Tibial nerve (tissue), 4 donors: ENCODE data around the gene AP2A2. TPM values are rescaled to one million over a fixed set of nuclear protein-coding genes. Genes with fewer than 3 reads are reported as not detected.
"Not testable (repeated sequence)": the region's sequence is repeated elsewhere in the genome, so short reads cannot be mapped to it uniquely, and the experiment has no call there.

Experiments
- DNase-seq, 2 donors: peaks; one replicate each; pipeline ENCODE4 v3.0.0-alpha.2; 2019; ENCODE audit warnings: low spot score in 2 of 2
- H3K27ac ChIP-seq, 4 donors: fragments of 200-600 bp; sonication (generic) in 3 of 4; one replicate each; pipeline ENCODE4 v1.5.1; 2017 to 2019; ENCODE audit warnings: mild to moderate bottlenecking in 1 of 4
- H3K27me3 ChIP-seq, 2 donors: fragments of 200-600 bp; sonication (generic) in 1 of 2; one replicate each; pipeline versions ENCODE4 v1.5.1 to v1.6.0; 2017 to 2019
- H3K36me3 ChIP-seq, 3 donors: fragments of 200-600 bp; sonication (generic); one replicate each; pipeline ENCODE4 v1.5.1; 2018 to 2019
- H3K4me1 ChIP-seq, 4 donors: fragments of 200-600 bp; sonication (generic) in 3 of 4; one replicate each; pipeline ENCODE4 v1.5.1; 2017 to 2019
- H3K4me3 ChIP-seq, 4 donors: fragments of 200-600 bp; sonication (generic) in 3 of 4; one replicate each; pipeline ENCODE4 v1.5.1; 2017 to 2019; ENCODE audit warnings: mild to moderate bottlenecking in 1 of 4, moderate library complexity in 1 of 4
- H3K9me3 ChIP-seq, 4 donors: fragments of 200-600 bp; sonication (generic) in 3 of 4; one replicate each; pipeline ENCODE4 v1.5.1; 2017 to 2019
- CTCF ChIP-seq, 5 experiments: fragments of 200-600 bp in 3 of 5; fragments of 450-650 bp in 2 of 5; sonication (generic) in 3 of 5; IDR thresholded peaks; one replicate each; pipeline ENCODE4 v1.5.1; 2016 to 2019; ENCODE audit warnings: antibody characterized with exemption in 5 of 5, mild to moderate bottlenecking in 3 of 5, moderate library complexity in 2 of 5
- EP300 ChIP-seq, 2 donors: sonication (generic); formaldehyde crosslinking; IDR thresholded peaks; one replicate each; pipeline ENCODE4 v1.6.1; 2017; ENCODE audit warnings: antibody characterized with exemption in 2 of 2, mild to moderate bottlenecking in 1 of 2
- POLR2A ChIP-seq, 2 donors: fragments of 450-650 bp; IDR thresholded peaks; one replicate each; pipeline ENCODE4 v1.6.1; 2017; ENCODE audit warnings: antibody characterized with exemption in 2 of 2, mild to moderate bottlenecking in 2 of 2, moderate library complexity in 2 of 2
- WGBS, 2 donors: methylation state at CpG; one replicate each; pipeline ENCODE4 v1.1.5; 2018; 5-methylcytosine and 5-hydroxymethylcytosine counted together
- total RNA-seq, 4 donors: library from RNA; depleted of rRNA; stranded (reverse); fragments of >200 nt; gene quantifications; one replicate each; pipeline ENCODE4 v1.1.0, GENCODE V29; 2016

AP2A2 gene
- total RNA-seq, 4 donors from 2014 or later: 70.8 to 136 (median 90.3) TPM

GRCh38 chr11:1012740-1013630 is 87.3 kb downstream of the AP2A2 start:
- H3K9me3 ChIP-seq: no peaks in the 10 kb centered on the region
- H3K27ac ChIP-seq: no peak overlapping the region
- 81 to 82% methylated on average over 12 to 28 of the region's 28 CpGs for WGBS, 2 donors
- no peak for DNase-seq
- TF ChIP-seq POLR2A (IDR thresholded peaks at IDR 0.05) (no peak), CTCF (IDR thresholded peaks at IDR 0.05) (no peak), EP300 (IDR thresholded peaks at IDR 0.05) (no peak)
- H3K4me1 ChIP-seq: no peaks in the 10 kb centered on the region
- no peaks in the 10 kb centered on the region for H3K27me3 ChIP-seq
- peaks cover 0 to 69% (median 22%) of the 10 kb centered on the region in 3 donors for H3K36me3 ChIP-seq
- H3K4me3 ChIP-seq: no peak overlapping the region

DNA sequence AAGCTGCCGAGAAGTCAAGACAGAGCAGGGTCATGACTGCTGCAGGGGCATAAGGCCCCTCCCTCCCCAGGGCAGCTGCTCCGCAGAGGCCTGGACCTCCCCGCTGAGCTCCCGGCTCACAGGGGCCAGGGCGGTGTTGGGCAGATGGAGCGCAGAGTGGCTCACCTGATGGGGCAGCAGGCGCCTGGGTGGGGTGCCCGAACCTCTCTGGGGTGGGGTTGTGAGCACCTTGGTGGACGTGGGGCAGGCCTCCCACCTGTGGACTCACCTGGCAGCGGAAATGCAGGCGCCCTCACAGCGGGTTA is 87.9 kb downstream of the AP2A2 start:
- no peak for TF ChIP-seq POLR2A (IDR thresholded peaks at IDR 0.05)
- TF ChIP-seq EP300 (IDR thresholded peaks at IDR 0.05): no peak
- TF ChIP-seq CTCF (IDR thresholded peaks at IDR 0.05): no peak
- no peak for DNase-seq
- 86 to 91% methylated on average over 11 to 12 of the region's 12 CpGs for WGBS, 2 donors
- Histone ChIP-seq H3K27me3 (no peaks in the 10 kb centered on the region), H3K9me3 (no peaks in the 10 kb centered on the region), H3K27ac (no peak overlapping the region), H3K4me3 (no peak overlapping the region), H3K36me3 (peaks cover 0 to 63% (median 22%) of the 10 kb centered on the region in 3 donors), H3K4me1 (no peaks in the 10 kb centered on the region)

DNA sequence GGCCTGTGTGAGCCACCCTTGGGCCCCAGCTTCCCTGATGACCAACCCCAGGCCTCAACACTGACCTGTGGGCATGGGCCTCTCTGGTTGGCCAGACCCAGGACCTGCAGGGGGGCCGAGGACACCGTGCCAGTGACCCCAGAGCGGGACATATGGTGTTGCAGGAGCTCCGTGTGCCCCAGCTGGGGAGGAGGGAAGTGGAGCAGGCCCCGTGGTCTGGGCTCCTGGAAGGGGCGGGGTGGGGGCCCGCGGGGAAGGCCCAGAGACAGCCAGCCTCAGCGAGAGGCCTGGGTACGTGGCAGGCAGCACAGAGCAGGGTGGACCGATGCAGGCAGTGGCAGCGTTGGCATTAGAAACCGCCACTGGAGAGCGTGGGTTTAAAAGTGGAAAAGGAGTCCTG is 88.6 kb downstream of the AP2A2 start:
- H3K9me3 ChIP-seq: no peaks in the 10 kb centered on the region
- peaks cover 0 to 62% (median 21%) of the 10 kb centered on the region in 3 donors for H3K36me3 ChIP-seq
- no peak for DNase-seq
- H3K27ac ChIP-seq: no peak overlapping the region
- H3K27me3 ChIP-seq: no peaks in the 10 kb centered on the region
- TF ChIP-seq EP300 (IDR thresholded peaks at IDR 0.05) (no peak), CTCF (IDR thresholded peaks at IDR 0.05) (no peak), POLR2A (IDR thresholded peaks at IDR 0.05) (no peak)
- H3K4me1 ChIP-seq: no peaks in the 10 kb centered on the region
- no peak overlapping the region for H3K4me3 ChIP-seq
- 88 to 91% methylated on average over 14 of the region's 14 CpGs for whole genome bisulfite sequencing, 2 donors

- TF ChIP-seq POLR2A (IDR thresholded peaks at IDR 0.05) (no peak), EP300 (IDR thresholded peaks at IDR 0.05) (no peak), CTCF (IDR thresholded peaks at IDR 0.05) (no peak)
- Histone ChIP-seq H3K4me3 (no peak overlapping the region), H3K9me3 (no peaks in the 10 kb centered on the region), H3K27me3 (no peaks in the 10 kb centered on the region), H3K27ac (no peak overlapping the region), H3K36me3 (peaks cover 0 to 58% (median 13%) of the 10 kb centered on the region in 3 donors), H3K4me1 (no peaks in the 10 kb centered on the region)
- no peak for DNase-seq
- 94 to 97% methylated on average over 7 of the region's 7 CpGs for WGBS, 2 donors
Measured at GRCh38 chr11:1015064-1015463, 89.4 kb downstream of the AP2A2 start.

GRCh38 chr11:1015826-1016545 is 90.3 kb downstream of the AP2A2 start:
- Histone ChIP-seq H3K27ac (no peak overlapping the region), H3K36me3 (peaks cover 0 to 52% (median 7%) of the 10 kb centered on the region in 3 donors), H3K4me1 (no peaks in the 10 kb centered on the region), H3K4me3 (no peak overlapping the region), H3K27me3 (no peaks in the 10 kb centered on the region), H3K9me3 (no peaks in the 10 kb centered on the region)
- DNase-seq: no peak
- TF ChIP-seq CTCF (IDR thresholded peaks at IDR 0.05) (no peak), POLR2A (IDR thresholded peaks at IDR 0.05) (no peak), EP300 (IDR thresholded peaks at IDR 0.05) (no peak)
- 87% methylated on average over 20 of the region's 20 CpGs for WGBS, 2 donors

DNA sequence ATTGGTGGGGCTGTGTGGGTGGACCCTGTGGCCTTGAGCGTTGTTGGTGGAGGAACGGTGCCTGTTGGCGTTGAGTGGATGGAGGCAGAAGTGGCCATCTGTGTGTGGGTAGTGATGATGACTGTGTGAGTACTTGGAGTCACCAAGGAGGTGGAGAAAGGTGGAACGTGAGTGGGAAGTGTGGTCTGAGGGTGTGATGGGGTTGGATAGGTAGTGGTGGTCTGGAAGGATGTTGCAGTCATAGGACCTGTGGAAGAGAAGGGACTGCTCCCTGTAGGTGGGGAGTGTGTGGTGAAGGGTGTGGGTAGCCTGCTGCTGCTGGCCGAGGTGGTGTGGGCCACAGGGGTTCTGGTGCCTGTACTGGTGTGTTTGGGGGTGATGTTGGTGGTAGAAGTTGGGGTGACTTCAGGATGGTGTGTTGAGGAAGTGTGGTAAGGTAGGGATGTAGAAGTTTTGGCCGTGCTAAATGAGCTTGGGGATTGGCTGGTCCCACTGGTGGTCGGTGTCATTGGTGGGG is 91.0 kb downstream of the AP2A2 start:
- not testable (repeated sequence) for H3K9me3 ChIP-seq, DNase-seq, H3K4me1 ChIP-seq, H3K4me3 ChIP-seq, H3K27ac ChIP-seq, H3K27me3 ChIP-seq
- H3K36me3 ChIP-seq: peaks cover 0 to 47% (median 0%) of the 10 kb centered on the region in 3 donors
- 62 to 66% methylated on average over 7 of the region's 7 CpGs for WGBS, 2 donors
